Activated naive CD4-positive, alpha-beta T cell treated with anti-CD3 and anti-CD28 coated beads, Interleukin-2, amount 50 U/mL, for 16 hours (primary cell): ENCODE measurements around the gene NPPA.

ENCODE experiments used
- DNase-seq: peaks from one replicate; pipeline ENCODE4 v3.0.0-alpha.2; 2020

NPPA gene

GRCh38 chr1:11841245-11842153, 6.1 kb downstream of the NPPA start:
- no peak for DNase-seq

- no peak for DNase-seq
Observed at GRCh38 chr1:11839727-11840705, 7.6 kb downstream of the NPPA start.

- DNase-seq, result peak; percentile 73
Observed at GRCh38 chr1:11838349-11839272, 9.0 kb downstream of the NPPA start.

- DNase-seq, result no peak
Observed at GRCh38 chr1:11837767-11838348, 9.7 kb downstream of the NPPA start.

GRCh38 chr1:11836955-11837766, 10.4 kb downstream of the NPPA start:
- no peak for DNase-seq

GRCh38 chr1:11835441-11836225, 11.9 kb downstream of the NPPA start:
- no peak for DNase-seq

GRCh38 chr1:11833900-11834299, 13.7 kb downstream of the NPPA start:
- DNase-seq, result no peak

GRCh38 chr1:11833497-11833896, 14.1 kb downstream of the NPPA start:
- DNase-seq, result no peak

GRCh38 chr1:11831945-11832725, 15.4 kb downstream of the NPPA start:
- DNase-seq, result no peak

- no peak for DNase-seq
Observed at GRCh38 chr1:11828511-11828910, 19.1 kb downstream of the NPPA start.

GRCh38 chr1:11826946-11827345, 20.6 kb downstream of the NPPA start:
- DNase-seq, result no peak

- no peak for DNase-seq
Observed at GRCh38 chr1:11825131-11825530, 22.5 kb downstream of the NPPA start.

GRCh38 chr1:11823366-11824137, 24.0 kb downstream of the NPPA start:
- no peak for DNase-seq

- DNase-seq, result no peak
Observed at GRCh38 chr1:11822091-11822490, 25.5 kb downstream of the NPPA start.

GRCh38 chr1:11817192-11817591, 30.4 kb downstream of the NPPA start:
- DNase-seq, result no peak

GRCh38 chr1:11813021-11813420, 34.6 kb downstream of the NPPA start:
- DNase-seq, result no peak

GRCh38 chr1:11807133-11807532, 40.5 kb downstream of the NPPA start:
- DNase-seq, result no peak

GRCh38 chr1:11806307-11806936, 41.2 kb downstream of the NPPA start:
- no peak for DNase-seq
